GM19099 (cell line): ENCODE measurements around the gene CTSZ.

Source experiments
- POLR2A ChIP-seq: IDR thresholded peaks from 3 replicates; pipeline ENCODE4 v1.6.1; 2011; ENCODE audit warnings: low read depth; ENCODE audit not compliant: insufficient read length; ENCODE audit errors: extremely low read depth

The CTSZ gene

GRCh38 chr20:59019217-59019616, 12.2 kb upstream of the CTSZ start, which contains the start of gene TUBB1:
Gene TUBB1 (plus strand): TSS chr20:59019429. CDS start chr20:59019523, 94 bp downstream.
- no peak for TF ChIP-seq POLR2A

DNA sequence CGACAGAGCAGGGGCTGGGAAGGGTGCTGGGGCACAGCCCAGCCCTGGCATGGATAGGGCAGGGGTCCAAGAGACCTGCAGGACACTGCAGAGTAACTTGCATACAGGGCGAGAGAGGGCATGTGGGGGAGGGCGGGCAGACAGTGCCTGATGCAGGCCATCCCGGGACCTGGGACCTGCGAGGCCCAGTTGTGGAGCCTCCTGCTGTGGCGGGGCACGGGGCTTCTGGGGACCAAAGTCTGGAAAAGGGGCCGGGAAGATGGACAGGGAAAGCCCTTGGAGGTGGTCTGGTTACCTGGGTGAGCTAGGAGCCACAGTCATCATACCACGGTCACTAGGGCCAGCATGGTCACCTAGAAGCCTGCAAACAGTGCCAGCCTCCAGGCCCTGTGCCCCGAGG, 11.8 kb upstream of the CTSZ start:
- no peak for TF ChIP-seq POLR2A

- no peak for TF ChIP-seq POLR2A
Measured at GRCh38 chr20:59017493-59018231, 10.6 kb upstream of the CTSZ start.

- TF ChIP-seq POLR2A = no peak
Measured at GRCh38 chr20:59016795-59017492, 9.9 kb upstream of the CTSZ start.

DNA sequence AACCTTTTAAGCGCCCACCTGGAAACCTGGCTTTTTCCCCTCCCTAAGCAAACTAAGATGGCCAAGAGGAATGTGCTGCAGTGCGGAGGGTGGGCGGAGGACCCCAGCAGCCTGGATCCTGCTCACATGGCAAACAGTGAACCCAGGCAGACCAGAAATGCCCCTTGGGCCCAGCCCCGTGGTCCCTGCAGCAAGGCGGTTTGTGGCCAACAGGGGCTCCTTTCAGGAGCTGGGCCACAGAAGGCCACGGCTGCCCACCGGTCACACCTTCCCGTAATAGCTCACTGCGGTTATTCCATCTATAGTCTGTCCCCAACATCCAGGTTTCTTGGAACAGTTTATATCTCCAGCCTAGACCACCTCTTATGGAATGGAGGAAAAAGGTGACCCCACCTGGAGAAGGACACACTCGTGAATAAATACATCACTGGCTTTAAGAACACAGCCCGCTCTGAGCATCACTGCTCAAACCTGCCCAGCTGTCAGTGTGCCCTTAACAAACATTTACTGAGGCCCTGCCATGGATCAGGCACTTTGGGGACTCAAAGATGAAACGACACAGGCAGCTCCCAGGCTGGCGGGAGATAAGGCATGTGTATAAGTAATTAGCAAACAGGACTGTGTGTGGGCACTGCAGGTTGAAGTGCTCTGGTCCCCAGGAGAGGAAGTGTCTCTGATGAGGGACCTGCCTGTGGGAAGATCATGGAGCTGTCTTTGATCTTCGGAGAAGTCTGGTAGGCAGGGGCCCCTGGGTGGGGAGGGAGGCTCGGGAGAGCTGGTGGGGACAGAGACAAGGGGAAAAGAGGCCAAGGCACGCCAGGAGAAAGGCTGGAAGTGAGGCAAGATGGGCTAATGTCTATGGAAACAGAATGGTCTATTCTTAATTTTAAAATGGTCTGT, 9.0 kb upstream of the CTSZ start:
- no peak for TF ChIP-seq POLR2A

DNA sequence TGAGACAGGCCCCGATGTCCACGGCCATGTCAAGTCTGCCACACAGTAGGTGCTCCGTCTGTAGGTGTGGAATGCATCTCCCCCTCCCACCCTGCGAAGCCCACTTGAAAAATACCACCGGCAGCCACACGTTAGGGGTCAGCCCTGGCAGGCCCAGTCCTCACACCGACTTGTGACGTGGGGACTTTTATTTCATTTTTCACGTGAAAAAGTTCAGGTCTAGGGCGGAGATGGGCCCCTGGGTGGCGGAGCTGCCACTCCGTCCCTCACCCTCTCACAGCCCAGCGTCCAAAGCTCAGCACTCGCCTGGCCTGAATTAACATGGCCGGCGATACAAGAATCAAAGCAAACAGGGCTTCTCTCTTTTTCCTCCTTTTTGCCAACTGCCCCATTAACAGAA, 8.4 kb upstream of the CTSZ start:
- TF ChIP-seq POLR2A = no peak

GRCh38 chr20:59014680-59015389, 7.8 kb upstream of the CTSZ start:
- TF ChIP-seq POLR2A = no peak

DNA sequence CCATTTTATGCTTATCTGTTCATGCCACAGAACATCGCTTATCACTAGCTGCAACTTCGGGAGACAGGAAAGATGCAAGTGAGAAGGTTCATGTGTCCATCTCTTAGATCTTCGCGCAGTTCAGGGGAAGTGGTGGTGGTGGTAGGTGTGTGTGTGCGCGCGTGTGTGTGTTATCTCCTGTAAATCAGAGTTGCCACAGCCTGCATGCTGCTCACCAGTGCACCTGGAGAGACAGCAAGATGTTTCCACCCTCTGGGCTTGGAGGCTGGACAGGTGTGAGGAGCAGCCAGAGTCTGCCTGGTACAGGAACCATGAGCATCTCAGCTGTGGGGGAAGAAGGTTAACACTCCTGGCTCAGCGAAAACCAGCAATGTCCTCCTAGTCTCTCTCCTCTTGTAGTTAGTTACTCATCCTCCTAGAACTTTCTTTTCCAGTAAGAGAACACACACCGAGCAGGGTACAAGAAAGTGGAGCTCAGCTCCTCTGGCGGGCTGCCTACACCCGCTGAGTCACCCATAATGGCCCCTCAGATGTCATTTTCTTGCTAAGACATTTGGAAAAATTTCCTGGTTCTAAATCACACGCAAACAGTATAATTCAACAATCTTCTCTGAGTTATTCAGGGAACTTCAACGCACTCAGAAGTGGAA, 7.0 kb upstream of the CTSZ start:
- no peak for TF ChIP-seq POLR2A

DNA sequence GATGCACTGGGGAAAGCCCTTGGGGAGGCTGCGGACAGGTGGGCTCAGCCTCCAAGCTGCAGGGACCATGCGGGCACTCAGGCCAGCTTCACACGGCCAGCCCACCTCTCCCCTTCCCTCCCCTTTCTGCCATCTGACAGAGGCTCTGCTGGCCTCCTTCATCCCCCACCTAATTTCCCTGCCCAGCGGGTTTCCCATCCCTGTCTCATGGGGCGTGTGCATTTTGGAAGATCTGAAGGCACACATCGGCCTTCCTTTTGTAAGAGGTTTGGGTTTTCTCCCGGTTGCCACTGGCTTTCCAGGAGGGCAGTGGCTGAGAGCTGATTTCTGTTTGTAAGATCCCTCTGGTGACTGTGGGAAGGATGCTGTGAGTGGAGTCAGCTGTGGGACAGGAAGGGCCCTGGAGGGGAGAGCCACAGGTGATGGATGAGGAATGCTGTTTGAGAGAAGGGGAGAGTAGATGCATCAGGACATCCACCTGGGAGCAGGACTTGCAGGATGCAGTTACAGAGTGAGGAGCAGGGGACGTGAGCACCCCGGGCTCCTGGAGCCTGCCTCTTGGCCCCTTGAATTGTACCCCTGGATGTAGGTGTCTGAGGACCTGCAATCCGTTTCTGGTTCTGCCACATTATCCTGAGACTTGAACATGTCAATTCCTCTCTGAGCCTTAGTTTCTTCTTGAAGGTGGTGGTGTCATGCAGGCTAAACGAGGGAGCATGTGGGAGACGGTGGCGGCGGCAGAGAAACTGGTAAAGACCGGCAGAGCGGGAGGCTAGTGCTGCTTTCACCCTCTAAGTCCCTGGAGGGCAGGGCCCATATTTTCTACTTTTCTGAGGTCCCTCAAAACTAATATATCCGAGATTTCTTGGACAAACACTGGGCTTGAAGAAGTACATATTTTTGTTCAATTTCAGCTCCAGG, 6.2 kb upstream of the CTSZ start:
- no peak for TF ChIP-seq POLR2A

DNA sequence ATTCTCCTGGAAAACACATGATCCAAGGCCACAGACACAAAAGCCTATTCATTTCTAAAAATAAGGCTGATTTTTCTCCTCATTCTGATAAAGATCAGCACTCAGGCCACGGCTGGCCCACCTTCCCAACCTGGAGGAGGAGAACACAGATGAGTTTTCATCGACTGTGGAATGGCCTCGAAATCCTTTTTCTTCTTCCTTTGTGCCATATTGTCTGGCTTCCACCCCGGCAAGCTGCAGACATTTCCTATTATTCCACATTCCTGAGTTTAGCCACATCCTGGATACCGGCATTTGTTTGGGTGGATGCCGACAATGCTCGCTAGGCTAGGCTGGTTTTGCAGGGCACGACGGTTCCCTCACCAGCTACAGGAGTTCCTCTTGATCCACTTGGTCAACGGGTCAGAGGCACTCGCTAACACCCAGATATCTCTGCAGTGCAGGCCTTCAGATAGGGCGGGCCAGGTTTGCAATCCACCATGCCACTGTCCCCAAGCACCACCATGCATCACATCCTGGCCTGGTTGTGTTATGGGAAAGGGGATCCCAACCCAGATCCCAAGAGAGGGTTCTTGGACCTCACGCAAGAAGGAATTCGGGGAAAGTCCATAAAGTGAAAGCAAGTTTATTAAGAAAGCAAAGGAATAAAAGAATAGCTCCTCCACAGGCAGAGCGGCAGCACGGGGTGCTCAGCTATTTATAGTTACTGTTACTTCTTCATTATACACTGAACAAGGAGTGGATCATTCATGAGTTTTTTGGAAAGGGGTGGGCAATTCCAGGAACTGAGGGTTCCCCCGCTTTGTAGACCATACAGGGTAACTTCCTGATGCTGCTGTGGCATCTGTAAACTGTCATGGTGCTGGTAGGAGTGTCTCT, 4.2 kb upstream of the CTSZ start:
- TF ChIP-seq POLR2A = no peak

GRCh38 chr20:59010321-59010994, 3.4 kb upstream of the CTSZ start:
- TF ChIP-seq POLR2A = no peak
